Measurements from ENCODE around the gene NEB. TPM values are rescaled to one million over a fixed set of nuclear protein-coding genes. Genes with fewer than 3 reads are reported as not detected.

NEB gene
- polyA plus RNA-seq, 1 donor from 2014 or later, result 0.38 TPM

DNA sequence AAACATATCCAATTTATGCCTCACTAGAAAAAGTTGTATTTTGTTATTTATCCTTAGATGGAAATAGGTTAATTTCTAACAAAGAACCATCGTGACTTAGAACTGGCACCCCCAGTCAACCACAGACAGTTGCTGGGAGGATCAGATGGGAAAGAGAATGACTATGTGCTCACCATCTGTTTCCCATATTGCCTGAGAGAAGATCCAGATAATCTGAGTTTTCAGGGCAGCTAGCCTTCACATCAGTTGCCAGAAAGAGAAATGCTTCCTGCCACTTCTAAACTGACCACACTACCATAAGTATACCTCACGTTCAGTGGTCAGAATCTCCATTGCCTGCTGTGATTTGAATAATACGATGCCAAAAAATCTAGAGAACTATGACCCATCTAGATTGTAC, 28.4 kb upstream of the NEB start:
- no peak for TF ChIP-seq SMC3 (conservative IDR thresholded peaks at IDR 0.05; ENCODE audit: poor library complexity)
- TF ChIP-seq, protein P1, sequence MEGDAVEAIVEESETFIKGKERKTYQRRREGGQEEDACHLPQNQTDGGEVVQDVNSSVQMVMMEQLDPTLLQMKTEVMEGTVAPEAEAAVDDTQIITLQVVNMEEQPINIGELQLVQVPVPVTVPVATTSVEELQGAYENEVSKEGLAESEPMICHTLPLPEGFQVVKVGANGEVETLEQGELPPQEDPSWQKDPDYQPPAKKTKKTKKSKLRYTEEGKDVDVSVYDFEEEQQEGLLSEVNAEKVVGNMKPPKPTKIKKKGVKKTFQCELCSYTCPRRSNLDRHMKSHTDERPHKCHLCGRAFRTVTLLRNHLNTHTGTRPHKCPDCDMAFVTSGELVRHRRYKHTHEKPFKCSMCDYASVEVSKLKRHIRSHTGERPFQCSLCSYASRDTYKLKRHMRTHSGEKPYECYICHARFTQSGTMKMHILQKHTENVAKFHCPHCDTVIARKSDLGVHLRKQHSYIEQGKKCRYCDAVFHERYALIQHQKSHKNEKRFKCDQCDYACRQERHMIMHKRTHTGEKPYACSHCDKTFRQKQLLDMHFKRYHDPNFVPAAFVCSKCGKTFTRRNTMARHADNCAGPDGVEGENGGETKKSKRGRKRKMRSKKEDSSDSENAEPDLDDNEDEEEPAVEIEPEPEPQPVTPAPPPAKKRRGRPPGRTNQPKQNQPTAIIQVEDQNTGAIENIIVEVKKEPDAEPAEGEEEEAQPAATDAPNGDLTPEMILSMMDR (IDR thresholded peaks at IDR 0.05; ENCODE audit: poor library complexity, severe bottlenecking), result no peak
- no peak for TF ChIP-seq MXI1 (conservative IDR thresholded peaks at IDR 0.05; ENCODE audit: poor library complexity, severe bottlenecking)
- no peak for TF ChIP-seq EZH2 (IDR thresholded peaks at IDR 0.05; ENCODE audit: borderline replicate concordance, insufficient read depth, low read length, poor library complexity, severe bottlenecking)
- TF ChIP-seq, protein P2, sequence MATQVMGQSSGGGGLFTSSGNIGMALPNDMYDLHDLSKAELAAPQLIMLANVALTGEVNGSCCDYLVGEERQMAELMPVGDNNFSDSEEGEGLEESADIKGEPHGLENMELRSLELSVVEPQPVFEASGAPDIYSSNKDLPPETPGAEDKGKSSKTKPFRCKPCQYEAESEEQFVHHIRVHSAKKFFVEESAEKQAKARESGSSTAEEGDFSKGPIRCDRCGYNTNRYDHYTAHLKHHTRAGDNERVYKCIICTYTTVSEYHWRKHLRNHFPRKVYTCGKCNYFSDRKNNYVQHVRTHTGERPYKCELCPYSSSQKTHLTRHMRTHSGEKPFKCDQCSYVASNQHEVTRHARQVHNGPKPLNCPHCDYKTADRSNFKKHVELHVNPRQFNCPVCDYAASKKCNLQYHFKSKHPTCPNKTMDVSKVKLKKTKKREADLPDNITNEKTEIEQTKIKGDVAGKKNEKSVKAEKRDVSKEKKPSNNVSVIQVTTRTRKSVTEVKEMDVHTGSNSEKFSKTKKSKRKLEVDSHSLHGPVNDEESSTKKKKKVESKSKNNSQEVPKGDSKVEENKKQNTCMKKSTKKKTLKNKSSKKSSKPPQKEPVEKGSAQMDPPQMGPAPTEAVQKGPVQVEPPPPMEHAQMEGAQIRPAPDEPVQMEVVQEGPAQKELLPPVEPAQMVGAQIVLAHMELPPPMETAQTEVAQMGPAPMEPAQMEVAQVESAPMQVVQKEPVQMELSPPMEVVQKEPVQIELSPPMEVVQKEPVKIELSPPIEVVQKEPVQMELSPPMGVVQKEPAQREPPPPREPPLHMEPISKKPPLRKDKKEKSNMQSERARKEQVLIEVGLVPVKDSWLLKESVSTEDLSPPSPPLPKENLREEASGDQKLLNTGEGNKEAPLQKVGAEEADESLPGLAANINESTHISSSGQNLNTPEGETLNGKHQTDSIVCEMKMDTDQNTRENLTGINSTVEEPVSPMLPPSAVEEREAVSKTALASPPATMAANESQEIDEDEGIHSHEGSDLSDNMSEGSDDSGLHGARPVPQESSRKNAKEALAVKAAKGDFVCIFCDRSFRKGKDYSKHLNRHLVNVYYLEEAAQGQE (IDR thresholded peaks at IDR 0.05; ENCODE audit: borderline replicate concordance), result no peak
- TF ChIP-seq POLR2AphosphoS5 (IDR thresholded peaks at IDR 0.05), result no peak
- no peak for TF ChIP-seq RAD21 (conservative IDR thresholded peaks at IDR 0.05)
- no peak overlapping the region for H2AFZ ChIP-seq (ENCODE audit: low read depth, low read length)
- H4K20me1 ChIP-seq (ENCODE audit: insufficient read depth), result no peaks in the 10 kb centered on the region
- H3K79me2 ChIP-seq (replicated peaks; ENCODE audit: insufficient read depth, low read length), result no peaks in the 10 kb centered on the region
- H3F3A ChIP-seq (ENCODE audit: insufficient read depth, low read length, poor library complexity, severe bottlenecking), result no peaks in the 10 kb centered on the region
- no peaks in the 10 kb centered on the region for H3K36me3 ChIP-seq (ENCODE audit: insufficient read depth, low read length)
- no peaks in the 10 kb centered on the region for H3K9me2 ChIP-seq (ENCODE audit: insufficient read depth, low read length)
- no peak overlapping the region for H3K9ac ChIP-seq (ENCODE audit: low read length)
- H3K4me3 ChIP-seq (ENCODE audit: low read length), result no peak overlapping the region
- H3K27ac ChIP-seq (ENCODE audit: low read length), result no peak overlapping the region
- H3K9me3 ChIP-seq (ENCODE audit: low read length), result no peaks in the 10 kb centered on the region
- no peak overlapping the region for H3K4me2 ChIP-seq (ENCODE audit: low read length)
- no peaks in the 10 kb centered on the region for H3K27me3 ChIP-seq (ENCODE audit: insufficient read depth, low read depth, low read length)

DNA sequence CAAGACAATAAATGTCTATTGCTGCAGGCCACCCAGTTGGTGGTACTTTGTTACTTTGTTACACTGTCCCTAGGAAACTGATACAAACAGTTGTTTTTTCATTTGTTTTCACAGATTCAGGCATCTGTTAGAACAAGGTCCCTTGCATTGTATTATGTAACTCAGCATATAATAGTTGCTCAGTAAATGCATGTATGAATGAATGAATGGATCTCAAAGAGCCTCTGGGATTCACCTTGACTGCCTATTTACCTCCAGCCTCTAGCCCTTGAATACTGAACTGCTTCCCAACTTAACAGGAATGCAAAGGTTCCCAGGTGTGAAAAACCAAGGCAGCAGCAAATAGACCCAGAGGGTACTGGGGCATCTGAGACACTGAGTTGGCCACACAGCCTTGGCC, 27.4 kb upstream of the NEB start:
- Histone ChIP-seq H4K20me1 (ENCODE audit: insufficient read depth) (no peaks in the 10 kb centered on the region), H3K27ac (ENCODE audit: low read length) (no peak overlapping the region), H3K9ac (ENCODE audit: low read length) (no peak overlapping the region), H3K9me3 (ENCODE audit: low read length) (no peaks in the 10 kb centered on the region), H3K9me2 (ENCODE audit: insufficient read depth, low read length) (no peaks in the 10 kb centered on the region), H3F3A (ENCODE audit: insufficient read depth, low read length, poor library complexity, severe bottlenecking) (no peaks in the 10 kb centered on the region), H3K27me3 (ENCODE audit: insufficient read depth, low read depth, low read length) (no peaks in the 10 kb centered on the region), H3K4me2 (ENCODE audit: low read length) (no peak overlapping the region), H3K36me3 (ENCODE audit: insufficient read depth, low read length) (no peaks in the 10 kb centered on the region), H3K79me2 (replicated peaks; ENCODE audit: insufficient read depth, low read length) (no peaks in the 10 kb centered on the region), H2AFZ (ENCODE audit: low read depth, low read length) (no peak overlapping the region), H3K4me3 (ENCODE audit: low read length) (no peak overlapping the region)
- TF ChIP-seq SMC3 (conservative IDR thresholded peaks at IDR 0.05; ENCODE audit: poor library complexity) (no peak), EP300 (conservative IDR thresholded peaks at IDR 0.05; ENCODE audit: poor library complexity, severe bottlenecking) (no peak), EZH2 (IDR thresholded peaks at IDR 0.05; ENCODE audit: borderline replicate concordance, insufficient read depth, low read length, poor library complexity, severe bottlenecking) (no peak)
- TF ChIP-seq, protein P2 (IDR thresholded peaks at IDR 0.05; ENCODE audit: borderline replicate concordance), result no peak
